Measurements from ENCODE around the gene TOR2A. TPM values are rescaled to one million over a fixed set of nuclear protein-coding genes. Genes with fewer than 3 reads are reported as not detected.

TOR2A gene
- total and polyA plus RNA-seq, 2 donors (not counting 3 experiments of a cell fraction or from before 2014, with no cell fraction given) = 19.3 to 23.9 TPM

DNA sequence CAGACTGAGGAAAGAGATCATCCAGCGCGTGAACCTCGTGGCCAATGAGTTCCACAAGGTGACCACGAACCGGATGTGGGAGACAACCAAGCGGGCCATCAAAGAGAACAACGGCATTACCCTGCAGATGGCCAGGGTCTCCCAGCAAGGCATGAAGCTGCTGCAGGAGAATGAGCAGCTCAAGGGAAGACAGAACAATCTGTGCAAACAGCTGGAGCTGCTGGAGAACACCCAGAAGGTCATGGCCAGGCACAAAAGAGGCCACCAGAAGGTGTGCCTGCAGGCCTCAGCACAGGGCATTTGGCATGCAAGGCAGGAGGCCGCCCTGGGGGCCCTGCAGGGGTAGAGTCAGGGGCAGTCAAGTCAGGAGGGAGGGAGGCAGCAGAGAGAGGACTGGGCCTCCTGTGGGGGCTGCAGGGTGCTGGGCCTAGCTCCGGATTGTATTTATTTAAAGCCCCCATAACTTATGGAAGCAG, 23.8 kb downstream of the TOR2A start:
- Histone ChIP-seq H3K9ac (replicated peaks; ENCODE audit: extremely low read depth, insufficient read depth, low read length) (no peak overlapping the region), H3K9me1 (replicated peaks; ENCODE audit: control insufficient read depth, extremely low read depth, insufficient read depth, low read length) (no peaks in the 10 kb centered on the region), H3K36me3 (ENCODE audit: control insufficient read depth in 2 of 2, extremely low read depth in 1 of 2, insufficient read depth in 2 of 2, low read length in 2 of 2) (no peaks in the 10 kb centered on the region), H3K4me2 (ENCODE audit: insufficient read depth, low read length) (no peak overlapping the region), H3K79me2 (ENCODE audit: control insufficient read depth, insufficient read depth, low read length) (peaks cover 5% of the 10 kb centered on the region), H3K4me1 (ENCODE audit: control insufficient read depth, extremely low read depth, insufficient read depth, low read length) (peaks cover 5% of the 10 kb centered on the region), H3K4me3 (replicated peaks in 1 of 3; ENCODE audit: insufficient read depth in 1 of 3, low read depth in 1 of 3, low read length in 3 of 3) (no peak overlapping the region), H3K9me3 (replicated peaks; ENCODE audit: control insufficient read depth, insufficient read depth, low read length) (no peaks in the 10 kb centered on the region), H3K27ac (ENCODE audit: insufficient read depth, low read depth, low read length) (no peak overlapping the region), H2AFZ (ENCODE audit: low read depth, low read length) (no peak overlapping the region), H3K27me3 (ENCODE audit: control insufficient read depth in 2 of 2, insufficient read depth in 2 of 2, low read length in 2 of 2) (no peaks in the 10 kb centered on the region), H4K20me1 (replicated peaks; ENCODE audit: control insufficient read depth, extremely low read depth, insufficient read depth, low read length) (no peaks in the 10 kb centered on the region)
- CTCF ChIA-PET = interaction anchor here (3.3 kb wide), 1 partner anchor 23 kb away, joined by 9 read pairs; the partner anchor contains the start of gene TOR2A
- intact Hi-C loops (cut with micrococcal nuclease) (no loop called here), dilution Hi-C loops (cut with MboI; ENCODE audit: extremely low pct_ligation_motif_present, low sequenced_read_pairs) (no loop called here)
- POLR2A ChIA-PET = interaction anchor here (0.5 kb wide), 1 partner anchor 184 kb away, joined by 4 read pairs; no protein-coding TSS in a partner anchor
- DNase-seq (ENCODE audit: low read depth, low spot score) = no peak
- TF ChIP-seq MYC (IDR thresholded peaks at IDR 0.05; ENCODE audit: low read depth, low read length) = no peak
- no peak for TF ChIP-seq POLR2AphosphoS5 (IDR thresholded peaks at IDR 0.05; ENCODE audit: insufficient read depth, low read depth, low read length)
- TF ChIP-seq EZH2 (IDR thresholded peaks at IDR 0.05; ENCODE audit: borderline replicate concordance, low read depth, low read length, severe bottlenecking) = no peak
- TF ChIP-seq JUN (IDR thresholded peaks at IDR 0.05; ENCODE audit: borderline replicate concordance, insufficient read depth, insufficient read length, low read depth) = no peak
- no peak for TF ChIP-seq FOS (IDR thresholded peaks at IDR 0.05; ENCODE audit: borderline replicate concordance, insufficient read depth, low read length)
- no TSS peak for BruUV-seq (replicated peaks)
- FAIRE-seq = no peak

DNA sequence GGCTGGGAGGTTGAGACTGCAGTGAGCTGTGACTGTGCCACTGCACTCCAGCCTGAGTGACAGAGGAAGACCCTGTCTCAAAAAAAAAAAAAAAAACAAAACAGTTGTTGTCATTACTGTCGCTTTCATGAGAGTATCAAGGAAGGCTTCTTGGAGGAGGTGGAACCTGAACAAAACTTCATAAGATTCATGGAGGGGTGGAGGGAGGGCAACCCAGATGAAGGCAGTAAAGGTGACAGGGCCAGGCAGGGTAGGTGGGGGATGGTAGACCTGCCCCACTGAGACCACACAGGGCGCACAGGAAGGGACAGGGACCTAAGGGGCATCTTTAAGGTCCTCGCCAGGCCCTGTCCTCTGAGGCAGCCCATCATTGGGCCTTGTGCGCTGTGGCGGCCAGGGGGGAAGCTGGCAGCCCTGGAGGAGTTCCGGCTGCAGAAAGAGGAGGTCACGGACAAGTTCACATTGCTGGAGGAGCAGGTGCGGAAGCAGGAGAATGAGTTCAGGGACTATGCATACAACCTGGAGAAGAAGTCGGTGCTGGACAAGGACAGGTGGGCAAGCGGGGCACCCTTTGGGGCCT, 24.8 kb downstream of the TOR2A start:
- Histone ChIP-seq H3K4me3 (replicated peaks in 1 of 3; ENCODE audit: insufficient read depth in 1 of 3, low read depth in 1 of 3, low read length in 3 of 3) (no peak overlapping the region), H3K4me2 (ENCODE audit: insufficient read depth, low read length) (no peak overlapping the region), H3K36me3 (ENCODE audit: control insufficient read depth in 2 of 2, extremely low read depth in 1 of 2, insufficient read depth in 2 of 2, low read length in 2 of 2) (no peaks in the 10 kb centered on the region), H3K27me3 (ENCODE audit: control insufficient read depth in 2 of 2, insufficient read depth in 2 of 2, low read length in 2 of 2) (no peaks in the 10 kb centered on the region), H3K9me1 (replicated peaks; ENCODE audit: control insufficient read depth, extremely low read depth, insufficient read depth, low read length) (no peaks in the 10 kb centered on the region), H3K9ac (replicated peaks; ENCODE audit: extremely low read depth, insufficient read depth, low read length) (no peak overlapping the region), H2AFZ (ENCODE audit: low read depth, low read length) (no peak overlapping the region), H3K27ac (ENCODE audit: insufficient read depth, low read depth, low read length) (no peak overlapping the region), H3K4me1 (ENCODE audit: control insufficient read depth, extremely low read depth, insufficient read depth, low read length) (peaks cover 5% of the 10 kb centered on the region), H3K79me2 (ENCODE audit: control insufficient read depth, insufficient read depth, low read length) (peaks cover 5% of the 10 kb centered on the region), H3K9me3 (replicated peaks; ENCODE audit: control insufficient read depth, insufficient read depth, low read length) (no peaks in the 10 kb centered on the region), H4K20me1 (replicated peaks; ENCODE audit: control insufficient read depth, extremely low read depth, insufficient read depth, low read length) (no peaks in the 10 kb centered on the region)
- DNase-seq (ENCODE audit: low read depth, low spot score) (no peak), FAIRE-seq (no peak)
- intact Hi-C loops (cut with micrococcal nuclease) (no loop called here), dilution Hi-C loops (cut with MboI; ENCODE audit: extremely low pct_ligation_motif_present, low sequenced_read_pairs) (no loop called here)
- ChIA-PET POLR2A (no interaction called here), CTCF (no interaction called here)
- BruUV-seq (replicated peaks) = no TSS peak
- no peak for TF ChIP-seq POLR2A (IDR thresholded peaks at IDR 0.05; ENCODE audit: low read depth, low read length)
- no peak for TF ChIP-seq EZH2 (IDR thresholded peaks at IDR 0.05; ENCODE audit: borderline replicate concordance, low read depth, low read length, severe bottlenecking)
- TF ChIP-seq, protein P1, sequence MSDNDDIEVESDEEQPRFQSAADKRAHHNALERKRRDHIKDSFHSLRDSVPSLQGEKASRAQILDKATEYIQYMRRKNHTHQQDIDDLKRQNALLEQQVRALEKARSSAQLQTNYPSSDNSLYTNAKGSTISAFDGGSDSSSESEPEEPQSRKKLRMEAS (IDR thresholded peaks at IDR 0.05; ENCODE audit: insufficient read depth, insufficient read length) = no peak
- no peak for TF ChIP-seq GATA2 (IDR thresholded peaks at IDR 0.05; ENCODE audit: insufficient read depth, insufficient read length, low read depth, low read length)

All from endothelial cell of umbilical vein (primary cell).